Astrocyte (in vitro differentiated cells and primary cell): Measurements from ENCODE around the gene PHYKPL. TPM values are rescaled to one million over a fixed set of nuclear protein-coding genes. Genes with fewer than 3 reads are reported as not detected.

Experiments used
- DNase-seq: peaks from one replicate; pipeline ENCODE4 v3.0.0-alpha.2; 2010; ENCODE audit warnings: low read depth
- FAIRE-seq: peaks from 2 replicates; lab custom pipeline; 2011; peaks lifted over from hg19 to GRCh38; lab: Jason Lieb, UNC
- H2AFZ ChIP-seq: 2 replicates; pipeline ENCODE4 v1.6.0; 2012; ENCODE audit warnings: low read depth, low read length, inconsistent platforms
- H3K27ac ChIP-seq: 2 replicates; pipeline ENCODE4 v1.5.1; 2011; ENCODE audit warnings: low read depth, low read length, inconsistent platforms
- H3K27me3 ChIP-seq: 2 replicates; pipeline ENCODE4 v1.6.0; 2011; ENCODE audit warnings: low read length, inconsistent platforms; ENCODE audit not compliant: insufficient read depth
- H3K36me3 ChIP-seq: 2 replicates; pipeline ENCODE4 v1.5.1; 2011; ENCODE audit warnings: low read length, inconsistent platforms; ENCODE audit not compliant: insufficient read depth
- H3K4me1 ChIP-seq: 2 replicates; pipeline ENCODE4 v1.5.1; 2011; ENCODE audit warnings: low read length, inconsistent platforms; ENCODE audit not compliant: insufficient read depth
- H3K4me2 ChIP-seq: 2 replicates; pipeline ENCODE4 v1.6.0; 2012; ENCODE audit warnings: low read length, inconsistent platforms
- H3K4me3 ChIP-seq: 2 replicates; pipeline ENCODE4 v1.5.1; 2011; ENCODE audit warnings: low read depth, mild to moderate bottlenecking, low read length, inconsistent platforms; ENCODE audit not compliant: insufficient read depth
- H3K79me2 ChIP-seq: 2 replicates; pipeline ENCODE4 v1.6.0; 2012; ENCODE audit warnings: mild to moderate bottlenecking, low read length, inconsistent platforms; ENCODE audit not compliant: insufficient read depth
- H3K9ac ChIP-seq: 2 replicates; pipeline ENCODE4 v1.6.0; 2012; ENCODE audit warnings: mild to moderate bottlenecking, low read length, inconsistent platforms
- H3K9me3 ChIP-seq: 2 replicates; pipeline ENCODE4 v1.5.1; 2012; ENCODE audit warnings: low read depth, mild to moderate bottlenecking, low read length, inconsistent platforms; ENCODE audit not compliant: insufficient read depth
- H4K20me1 ChIP-seq: 2 replicates; pipeline ENCODE4 v1.6.0; 2012; ENCODE audit warnings: low read length, inconsistent platforms; ENCODE audit not compliant: insufficient read depth
- H3K27ac Mint-ChIP-seq: one replicate; pipeline ENCODE4 v1.8.0; 2021; ENCODE audit warnings: mild to moderate bottlenecking, mixed read lengths; ENCODE audit not compliant: unreplicated experiment
- H3K27me3 Mint-ChIP-seq: one replicate; pipeline ENCODE4 v1.8.0; 2021; ENCODE audit warnings: low read depth, mixed read lengths; ENCODE audit not compliant: unreplicated experiment
- H3K36me3 Mint-ChIP-seq: one replicate; pipeline ENCODE4 v1.8.0; 2021; ENCODE audit warnings: low read depth, mixed read lengths; ENCODE audit not compliant: unreplicated experiment
- H3K4me1 Mint-ChIP-seq: one replicate; pipeline ENCODE4 v1.8.0; 2021; ENCODE audit warnings: low read depth, mixed read lengths; ENCODE audit not compliant: unreplicated experiment
- H3K4me3 Mint-ChIP-seq: one replicate; pipeline ENCODE4 v1.8.0; 2021; ENCODE audit warnings: mild to moderate bottlenecking, moderate library complexity, mixed read lengths; ENCODE audit not compliant: unreplicated experiment
- H3K9me3 Mint-ChIP-seq: one replicate; pipeline ENCODE4 v1.8.0; 2021; ENCODE audit warnings: mild to moderate bottlenecking, mixed read lengths; ENCODE audit not compliant: unreplicated experiment
- EZH2 ChIP-seq: IDR thresholded peaks from 2 replicates; pipeline ENCODE4 v1.6.1; 2012; ENCODE audit warnings: mild to moderate bottlenecking, low read length, inconsistent platforms; ENCODE audit not compliant: insufficient read depth
- total RNA-seq: library from RNA; stranded (reverse); gene quantifications from 2 replicates; pipeline ENCODE4 v1.2.1, GENCODE V29; 2021
- TF ChIP-seq, protein P1 (sequence below): IDR thresholded peaks from 2 replicates; pipeline ENCODE4 v1.5.1; 2011; ENCODE audit warnings: low read depth, mild to moderate bottlenecking, inconsistent platforms, low read length, moderate library complexity; ENCODE audit not compliant: insufficient read depth

PHYKPL gene
- total RNA-seq, 1 donor from 2014 or later = 26.5 TPM

DNA sequence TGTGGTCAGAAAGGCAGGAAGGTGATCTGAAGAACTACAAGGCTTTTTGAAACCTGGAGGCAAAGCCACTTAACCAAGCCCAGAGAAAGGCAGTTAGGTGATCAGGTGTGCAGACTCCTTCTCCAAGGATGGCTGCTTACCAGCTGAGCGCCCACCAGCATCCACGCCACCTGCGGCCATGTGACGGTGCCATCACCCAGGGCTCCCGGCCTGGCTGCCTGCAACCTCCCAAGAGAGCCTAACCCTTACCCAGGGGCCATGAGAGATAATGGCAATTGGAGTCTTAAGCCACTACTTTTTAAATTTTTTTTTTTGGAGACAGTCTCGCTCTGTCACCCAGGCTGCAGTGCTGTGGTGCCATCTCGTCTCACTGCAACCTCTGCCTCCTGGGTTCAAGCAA, 33.1 kb upstream of the PHYKPL start:
- Histone ChIP-seq H3K27ac (no peak overlapping the region), H2AFZ (no peak overlapping the region), H3K27me3 (no peaks in the 10 kb centered on the region), H3K4me2 (no peak overlapping the region), H3K4me3 (no peak overlapping the region), H4K20me1 (no peaks in the 10 kb centered on the region), H3K4me1 (no peaks in the 10 kb centered on the region), H3K79me2 (no peaks in the 10 kb centered on the region), H3K36me3 (no peaks in the 10 kb centered on the region), H3K9ac (no peak overlapping the region), H3K9me3 (no peaks in the 10 kb centered on the region)
- H3K27ac Mint-ChIP-seq = no peak overlapping the region
- no peaks in the 10 kb centered on the region for H3K4me1 Mint-ChIP-seq
- H3K36me3 Mint-ChIP-seq = no peaks in the 10 kb centered on the region
- peaks cover 8% of the 10 kb centered on the region for H3K9me3 Mint-ChIP-seq
- FAIRE-seq (no peak), DNase-seq (no peak)
- H3K27me3 Mint-ChIP-seq = peaks cover 29% of the 10 kb centered on the region
- no peak overlapping the region for H3K4me3 Mint-ChIP-seq
- TF ChIP-seq, protein P1, sequence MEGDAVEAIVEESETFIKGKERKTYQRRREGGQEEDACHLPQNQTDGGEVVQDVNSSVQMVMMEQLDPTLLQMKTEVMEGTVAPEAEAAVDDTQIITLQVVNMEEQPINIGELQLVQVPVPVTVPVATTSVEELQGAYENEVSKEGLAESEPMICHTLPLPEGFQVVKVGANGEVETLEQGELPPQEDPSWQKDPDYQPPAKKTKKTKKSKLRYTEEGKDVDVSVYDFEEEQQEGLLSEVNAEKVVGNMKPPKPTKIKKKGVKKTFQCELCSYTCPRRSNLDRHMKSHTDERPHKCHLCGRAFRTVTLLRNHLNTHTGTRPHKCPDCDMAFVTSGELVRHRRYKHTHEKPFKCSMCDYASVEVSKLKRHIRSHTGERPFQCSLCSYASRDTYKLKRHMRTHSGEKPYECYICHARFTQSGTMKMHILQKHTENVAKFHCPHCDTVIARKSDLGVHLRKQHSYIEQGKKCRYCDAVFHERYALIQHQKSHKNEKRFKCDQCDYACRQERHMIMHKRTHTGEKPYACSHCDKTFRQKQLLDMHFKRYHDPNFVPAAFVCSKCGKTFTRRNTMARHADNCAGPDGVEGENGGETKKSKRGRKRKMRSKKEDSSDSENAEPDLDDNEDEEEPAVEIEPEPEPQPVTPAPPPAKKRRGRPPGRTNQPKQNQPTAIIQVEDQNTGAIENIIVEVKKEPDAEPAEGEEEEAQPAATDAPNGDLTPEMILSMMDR = no peak
- TF ChIP-seq EZH2 = no peak

DNA sequence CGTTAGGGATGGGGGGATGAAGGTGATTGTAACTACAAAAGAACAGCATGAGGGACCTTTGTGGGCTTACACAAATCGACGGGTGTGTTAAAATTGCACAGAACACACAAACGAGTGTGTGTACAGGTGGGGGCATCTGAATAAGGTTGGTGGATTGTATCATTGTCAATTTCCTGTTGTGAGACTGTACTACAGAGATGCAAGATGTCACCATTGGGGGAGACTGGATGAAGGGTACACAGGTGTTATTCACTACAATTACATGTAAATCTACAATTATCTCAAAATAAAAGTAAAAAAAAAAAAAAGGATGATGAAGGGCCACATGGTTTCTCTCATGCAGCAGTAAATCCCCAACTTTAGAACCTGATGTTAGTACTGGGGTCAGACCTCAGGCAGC, 31.4 kb upstream of the PHYKPL start:
- Mint-ChIP-seq H3K4me3 (no peak overlapping the region), H3K4me1 (no peaks in the 10 kb centered on the region), H3K9me3 (peaks cover 5% of the 10 kb centered on the region), H3K27ac (no peak overlapping the region), H3K36me3 (no peaks in the 10 kb centered on the region), H3K27me3 (peaks cover 26% of the 10 kb centered on the region)
- no peaks in the 10 kb centered on the region for H3K9me3 ChIP-seq
- H3K79me2 ChIP-seq = no peaks in the 10 kb centered on the region
- H3K4me1 ChIP-seq = no peaks in the 10 kb centered on the region
- H3K36me3 ChIP-seq = no peaks in the 10 kb centered on the region
- no peak for TF ChIP-seq EZH2
- TF ChIP-seq, protein P1 = no peak
- no peak overlapping the region for H2AFZ ChIP-seq
- no peak for FAIRE-seq
- H3K9ac ChIP-seq = no peak overlapping the region
- no peak overlapping the region for H3K4me3 ChIP-seq
- no peak overlapping the region for H3K4me2 ChIP-seq
- no peaks in the 10 kb centered on the region for H3K27me3 ChIP-seq
- H4K20me1 ChIP-seq = no peaks in the 10 kb centered on the region
- no peak for DNase-seq
- no peak overlapping the region for H3K27ac ChIP-seq

DNA sequence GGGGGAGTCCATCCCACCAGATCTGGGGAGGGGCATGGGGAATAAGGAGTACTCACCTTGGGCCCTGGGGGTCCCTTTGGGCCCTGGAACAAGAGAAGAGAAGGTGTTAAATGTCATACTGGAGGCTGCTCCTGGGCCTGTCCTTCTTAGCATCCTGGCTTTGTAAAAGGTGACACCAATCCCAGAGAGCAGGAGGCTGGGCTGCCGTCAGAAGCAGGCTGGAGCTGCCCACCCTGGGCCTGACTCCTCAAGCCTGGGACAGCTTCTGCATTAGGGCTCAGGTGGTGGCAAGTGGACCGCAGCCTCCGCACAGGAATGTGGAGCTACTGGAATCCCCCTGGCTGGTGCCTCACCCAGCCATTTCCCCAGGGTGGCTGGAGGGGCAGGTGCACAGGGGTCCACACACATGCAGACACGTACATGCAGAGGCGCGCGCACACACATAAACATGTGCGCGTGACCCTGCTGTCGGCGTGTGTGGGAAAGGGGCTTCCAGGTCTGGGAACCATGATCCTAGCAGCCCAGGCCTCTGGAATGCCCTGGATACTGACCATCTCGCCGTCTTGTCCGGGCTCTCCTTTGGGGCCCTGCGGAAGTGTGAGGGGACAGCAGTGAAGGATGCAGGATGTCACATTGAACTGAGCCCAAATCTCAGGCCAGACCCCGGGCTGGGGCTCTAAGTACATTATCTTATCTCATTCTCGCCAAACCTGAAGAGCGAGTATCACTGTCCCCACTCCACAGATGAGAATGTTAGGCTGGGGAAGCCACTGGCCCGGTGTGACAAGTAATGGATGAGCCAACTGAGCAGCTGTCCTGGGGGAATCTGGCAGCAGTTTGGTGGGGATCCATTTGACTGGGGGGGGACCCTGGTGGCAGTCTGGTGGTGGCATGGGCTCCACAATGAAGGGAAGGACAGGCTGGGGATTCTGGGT, 29.3 kb upstream of the PHYKPL start:
- H3K27me3 ChIP-seq = no peaks in the 10 kb centered on the region
- H3K4me2 ChIP-seq = no peak overlapping the region
- H3K9me3 ChIP-seq = no peaks in the 10 kb centered on the region
- no peak overlapping the region for H3K27ac Mint-ChIP-seq
- H3K4me3 Mint-ChIP-seq = no peak overlapping the region
- no peaks in the 10 kb centered on the region for H4K20me1 ChIP-seq
- no peak for TF ChIP-seq EZH2
- TF ChIP-seq, protein P1 = no peak
- no peak for FAIRE-seq
- no peaks in the 10 kb centered on the region for H3K79me2 ChIP-seq
- H3K36me3 ChIP-seq = no peaks in the 10 kb centered on the region
- H3K4me1 Mint-ChIP-seq = no peaks in the 10 kb centered on the region
- H3K4me3 ChIP-seq = no peak overlapping the region
- no peak overlapping the region for H3K27ac ChIP-seq
- no peak overlapping the region for H3K9ac ChIP-seq
- H3K27me3 Mint-ChIP-seq = peaks cover 27% of the 10 kb centered on the region
- H2AFZ ChIP-seq = no peak overlapping the region
- peaks cover 5% of the 10 kb centered on the region for H3K9me3 Mint-ChIP-seq
- no peaks in the 10 kb centered on the region for H3K36me3 Mint-ChIP-seq
- H3K4me1 ChIP-seq = no peaks in the 10 kb centered on the region
- DNase-seq = no peak
